ENCODE results near the gene GPHN. TPM values are rescaled to one million over a fixed set of nuclear protein-coding genes. Genes with fewer than 3 reads are reported as not detected.
A peak's percentile ranks its signal among the peaks of the same experiment; 100 is the strongest.

Gene GPHN
- total and polyA plus RNA-seq, 10 of the 15 experiments (the other 5 are each of a cell fraction or from before 2014, with no cell fraction given), result 22.3 to 48.8 (median 33.1) TPM

DNA sequence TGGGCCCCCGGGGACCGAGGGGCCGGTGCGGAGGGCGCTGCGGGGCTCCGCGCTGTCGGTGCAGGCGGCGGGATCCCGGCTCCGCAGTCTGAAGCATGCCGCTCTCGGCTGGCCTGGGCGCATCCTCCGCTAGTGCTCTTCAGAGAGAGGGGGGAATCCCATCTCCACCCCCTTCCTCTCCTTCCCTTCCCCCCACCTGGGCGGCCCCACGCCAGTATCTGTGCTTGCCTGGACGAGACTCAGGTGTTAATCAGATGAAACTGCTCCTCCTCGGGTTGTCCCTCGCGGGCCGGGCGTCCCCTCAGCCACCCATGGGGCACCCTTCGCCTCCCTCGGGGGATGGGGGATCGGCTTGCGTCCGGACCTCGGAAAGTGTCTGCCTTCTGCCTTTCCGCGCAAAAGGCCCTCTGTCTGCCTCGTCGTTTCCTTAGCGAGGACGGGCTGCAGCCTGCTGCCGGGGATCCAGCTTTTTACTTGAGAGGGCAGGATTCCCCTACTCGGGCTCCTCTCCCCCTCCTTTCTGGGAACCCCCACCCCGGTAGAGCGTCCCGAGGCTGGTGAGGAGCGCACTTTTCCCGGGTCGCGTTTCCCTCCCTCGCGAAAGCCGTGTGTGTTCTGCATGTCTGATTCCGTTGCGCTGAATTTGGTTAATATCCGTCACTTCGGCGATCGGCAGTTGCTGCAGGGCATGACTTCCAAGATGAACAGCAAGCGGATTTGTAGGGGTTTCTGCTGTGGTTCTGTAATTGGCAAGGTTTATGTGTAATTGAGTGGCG is 1.1 kb downstream of the GPHN start (continued):
- TF ChIP-seq, protein P1, sequence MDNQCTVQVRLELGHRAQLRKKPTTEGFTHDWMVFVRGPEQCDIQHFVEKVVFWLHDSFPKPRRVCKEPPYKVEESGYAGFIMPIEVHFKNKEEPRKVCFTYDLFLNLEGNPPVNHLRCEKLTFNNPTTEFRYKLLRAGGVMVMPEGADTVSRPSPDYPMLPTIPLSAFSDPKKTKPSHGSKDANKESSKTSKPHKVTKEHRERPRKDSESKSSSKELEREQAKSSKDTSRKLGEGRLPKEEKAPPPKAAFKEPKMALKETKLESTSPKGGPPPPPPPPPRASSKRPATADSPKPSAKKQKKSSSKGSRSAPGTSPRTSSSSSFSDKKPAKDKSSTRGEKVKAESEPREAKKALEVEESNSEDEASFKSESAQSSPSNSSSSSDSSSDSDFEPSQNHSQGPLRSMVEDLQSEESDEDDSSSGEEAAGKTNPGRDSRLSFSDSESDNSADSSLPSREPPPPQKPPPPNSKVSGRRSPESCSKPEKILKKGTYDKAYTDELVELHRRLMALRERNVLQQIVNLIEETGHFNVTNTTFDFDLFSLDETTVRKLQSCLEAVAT (IDR thresholded peaks at IDR 0.05), result peak; percentile 90
- peak; percentile 51 for TF ChIP-seq IKZF1 (conservative IDR thresholded peaks at IDR 0.05)

DNA sequence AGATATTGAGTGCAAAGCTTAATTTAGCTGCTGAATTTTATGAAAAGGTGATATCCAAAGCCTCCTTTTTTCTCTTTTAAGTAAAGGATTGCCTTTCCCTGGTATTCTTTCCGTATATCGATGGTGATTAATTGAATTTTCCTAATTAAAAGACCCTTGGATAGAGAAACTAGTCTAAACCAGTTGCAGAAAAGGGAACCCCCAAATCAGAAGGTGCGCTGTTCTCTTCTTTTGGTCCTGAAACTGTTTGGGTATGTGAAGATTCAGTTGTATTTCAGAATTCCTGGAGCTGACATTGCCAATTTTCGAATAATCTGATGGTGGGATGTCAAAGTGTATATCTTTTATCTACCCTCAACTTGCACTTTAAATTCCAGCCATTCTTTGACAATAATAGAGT is 1.9 kb downstream of the GPHN start:
- Histone ChIP-seq H4K20me1 (ENCODE audit: control insufficient read depth, insufficient read depth) (no peaks in the 10 kb centered on the region; the same call in 1 of the 2 replicates), H3K4me2 (ENCODE audit: control insufficient read depth, insufficient read depth) (peak overlapping the region; percentile 86), H3K9ac (ENCODE audit: control insufficient read depth, insufficient read depth, low read length) (peak overlapping the region; percentile 94), H3K4me1 (ENCODE audit: control insufficient read depth, insufficient read depth, low read length) (peaks cover 8% of the 10 kb centered on the region), H2AFZ (ENCODE audit: control insufficient read depth, low read depth, low read length) (no peak overlapping the region), H3K4me3 (peak overlapping the region; percentile 95), H3K9me3 (replicated peaks; ENCODE audit: control insufficient read depth, insufficient read depth, low read length) (no peaks in the 10 kb centered on the region), H3K36me3 (ENCODE audit: control insufficient read depth in 2 of 2, insufficient read depth in 2 of 2, low read length in 1 of 2) (no peaks in the 10 kb centered on the region), H3K27ac (ENCODE audit: control insufficient read depth, insufficient read depth) (peak overlapping the region; percentile 87; the same call in 1 of the 2 replicates), H3K27me3 (replicated peaks in 1 of 2; ENCODE audit: control insufficient read depth in 2 of 2, insufficient read depth in 2 of 2, low read length in 1 of 2) (no peaks in the 10 kb centered on the region), H3K79me2 (ENCODE audit: control insufficient read depth, insufficient read depth, low read length) (peaks cover 71% of the 10 kb centered on the region)
- CTCF ChIA-PET, result interaction anchor here (1.0 to 1.7 kb wide), 4 partner anchors 9 to 140 kb away, joined by 3 to 7 read pairs (median 4); no protein-coding TSS in a partner anchor
- 83% methylated on average over 4 of the region's 4 CpGs for WGBS (ENCODE audit: insufficient coverage, insufficient replicate concordance, low lambda C conversion rate, missing lambda C conversion rate)
- RAD21 ChIA-PET (ENCODE audit: unreplicated experiment), result interaction anchor here (1.0 to 2.3 kb wide), 6 partner anchors 9 to 140 kb away, joined by 3 to 16 read pairs (median 4); no protein-coding TSS in a partner anchor
- FAIRE-seq (no peak), DNase-seq (ENCODE audit: low read depth, low spot score) (no peak), ATAC-seq (no peak)
- BruUV-seq (replicated peaks), result TSS peak; percentile 47
- POLR2A ChIA-PET, result no interaction called here
- intact Hi-C loops (cut with micrococcal nuclease; ENCODE audit: unreplicated experiment), result loop anchor here (5.0 kb wide), 2 partner anchors 92 to 142 kb away; no protein-coding TSS in a partner anchor
- SMC1A ChIA-PET (ENCODE audit: uncharacterized antibody, unreplicated experiment), result interaction anchor here (0.6 to 2.7 kb wide), 8 partner anchors 12 to 775 kb away, joined by 3 to 13 read pairs (median 3); no protein-coding TSS in a partner anchor
- in situ Hi-C loops (cut with MboI), result loop anchor here (10.0 kb wide), 1 partner anchor 845 kb away; the partner anchor contains the start of gene ATP6V1D
- TF ChIP-seq SPI1 (IDR thresholded peaks at IDR 0.05; ENCODE audit: borderline replicate concordance, insufficient read depth, low read depth, low read length) (peak; percentile 45; the same call in 1 of the 2 replicates), SIX5 (IDR thresholded peaks at IDR 0.05; ENCODE audit: low read depth, low read length, severe bottlenecking) (no peak), SIN3A (IDR thresholded peaks at IDR 0.05; ENCODE audit: low read depth, low read length) (peak; percentile 76; the same call in 1 of the 2 replicates), ZNF384 (IDR thresholded peaks at IDR 0.05; ENCODE audit: borderline replicate concordance, low read depth, low read length) (peak; percentile 30; the same call in 1 of the 2 replicates), ASH2L (IDR thresholded peaks at IDR 0.05; ENCODE audit: borderline replicate concordance, low read depth) (no peak)
- TF ChIP-seq, protein P2, sequence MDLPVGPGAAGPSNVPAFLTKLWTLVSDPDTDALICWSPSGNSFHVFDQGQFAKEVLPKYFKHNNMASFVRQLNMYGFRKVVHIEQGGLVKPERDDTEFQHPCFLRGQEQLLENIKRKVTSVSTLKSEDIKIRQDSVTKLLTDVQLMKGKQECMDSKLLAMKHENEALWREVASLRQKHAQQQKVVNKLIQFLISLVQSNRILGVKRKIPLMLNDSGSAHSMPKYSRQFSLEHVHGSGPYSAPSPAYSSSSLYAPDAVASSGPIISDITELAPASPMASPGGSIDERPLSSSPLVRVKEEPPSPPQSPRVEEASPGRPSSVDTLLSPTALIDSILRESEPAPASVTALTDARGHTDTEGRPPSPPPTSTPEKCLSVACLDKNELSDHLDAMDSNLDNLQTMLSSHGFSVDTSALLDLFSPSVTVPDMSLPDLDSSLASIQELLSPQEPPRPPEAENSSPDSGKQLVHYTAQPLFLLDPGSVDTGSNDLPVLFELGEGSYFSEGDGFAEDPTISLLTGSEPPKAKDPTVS (IDR thresholded peaks at IDR 0.05; ENCODE audit: low read depth, low read length), result no peak
- TF ChIP-seq, protein P3, sequence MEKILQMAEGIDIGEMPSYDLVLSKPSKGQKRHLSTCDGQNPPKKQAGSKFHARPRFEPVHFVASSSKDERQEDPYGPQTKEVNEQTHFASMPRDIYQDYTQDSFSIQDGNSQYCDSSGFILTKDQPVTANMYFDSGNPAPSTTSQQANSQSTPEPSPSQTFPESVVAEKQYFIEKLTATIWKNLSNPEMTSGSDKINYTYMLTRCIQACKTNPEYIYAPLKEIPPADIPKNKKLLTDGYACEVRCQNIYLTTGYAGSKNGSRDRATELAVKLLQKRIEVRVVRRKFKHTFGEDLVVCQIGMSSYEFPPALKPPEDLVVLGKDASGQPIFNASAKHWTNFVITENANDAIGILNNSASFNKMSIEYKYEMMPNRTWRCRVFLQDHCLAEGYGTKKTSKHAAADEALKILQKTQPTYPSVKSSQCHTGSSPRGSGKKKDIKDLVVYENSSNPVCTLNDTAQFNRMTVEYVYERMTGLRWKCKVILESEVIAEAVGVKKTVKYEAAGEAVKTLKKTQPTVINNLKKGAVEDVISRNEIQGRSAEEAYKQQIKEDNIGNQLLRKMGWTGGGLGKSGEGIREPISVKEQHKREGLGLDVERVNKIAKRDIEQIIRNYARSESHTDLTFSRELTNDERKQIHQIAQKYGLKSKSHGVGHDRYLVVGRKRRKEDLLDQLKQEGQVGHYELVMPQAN (conservative IDR thresholded peaks at IDR 0.05), result peak; percentile 70; the same call in 1 of the 2 replicates
- TF ChIP-seq, protein P4, sequence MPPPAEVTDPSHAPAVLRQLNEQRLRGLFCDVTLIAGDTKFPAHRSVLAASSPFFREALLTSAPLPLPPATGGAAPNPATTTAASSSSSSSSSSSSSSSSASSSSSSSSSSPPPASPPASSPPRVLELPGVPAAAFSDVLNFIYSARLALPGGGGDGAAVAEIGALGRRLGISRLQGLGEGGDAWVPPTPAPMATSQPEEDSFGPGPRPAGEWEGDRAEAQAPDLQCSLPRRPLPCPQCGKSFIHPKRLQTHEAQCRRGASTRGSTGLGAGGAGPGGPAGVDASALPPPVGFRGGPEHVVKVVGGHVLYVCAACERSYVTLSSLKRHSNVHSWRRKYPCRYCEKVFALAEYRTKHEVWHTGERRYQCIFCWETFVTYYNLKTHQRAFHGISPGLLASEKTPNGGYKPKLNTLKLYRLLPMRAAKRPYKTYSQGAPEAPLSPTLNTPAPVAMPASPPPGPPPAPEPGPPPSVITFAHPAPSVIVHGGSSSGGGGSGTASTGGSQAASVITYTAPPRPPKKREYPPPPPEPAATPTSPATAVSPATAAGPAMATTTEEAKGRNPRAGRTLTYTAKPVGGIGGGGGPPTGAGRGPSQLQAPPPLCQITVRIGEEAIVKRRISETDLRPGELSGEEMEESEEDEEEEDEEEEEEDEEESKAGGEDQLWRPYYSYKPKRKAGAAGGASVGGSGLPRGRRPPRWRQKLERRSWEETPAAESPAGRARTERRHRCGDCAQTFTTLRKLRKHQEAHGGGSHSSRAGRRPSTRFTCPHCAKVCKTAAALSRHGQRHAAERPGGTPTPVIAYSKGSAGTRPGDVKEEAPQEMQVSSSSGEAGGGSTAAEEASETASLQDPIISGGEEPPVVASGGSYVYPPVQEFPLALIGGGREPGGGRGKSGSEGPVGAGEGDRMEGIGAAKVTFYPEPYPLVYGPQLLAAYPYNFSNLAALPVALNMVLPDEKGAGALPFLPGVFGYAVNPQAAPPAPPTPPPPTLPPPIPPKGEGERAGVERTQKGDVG (CRISPR knock-in tag; IDR thresholded peaks at IDR 0.05), result no peak
